ENCODE data around the gene RAB31. TPM values are rescaled to one million over a fixed set of nuclear protein-coding genes. Genes with fewer than 3 reads are reported as not detected.
A peak's percentile ranks its signal among the peaks of the same experiment; 100 is the strongest.

The RAB31 gene
- polyA plus RNA-seq, 2 of the 4 experiments (the other 2 are of a cell fraction) = 16.9 to 46.3 TPM

DNA sequence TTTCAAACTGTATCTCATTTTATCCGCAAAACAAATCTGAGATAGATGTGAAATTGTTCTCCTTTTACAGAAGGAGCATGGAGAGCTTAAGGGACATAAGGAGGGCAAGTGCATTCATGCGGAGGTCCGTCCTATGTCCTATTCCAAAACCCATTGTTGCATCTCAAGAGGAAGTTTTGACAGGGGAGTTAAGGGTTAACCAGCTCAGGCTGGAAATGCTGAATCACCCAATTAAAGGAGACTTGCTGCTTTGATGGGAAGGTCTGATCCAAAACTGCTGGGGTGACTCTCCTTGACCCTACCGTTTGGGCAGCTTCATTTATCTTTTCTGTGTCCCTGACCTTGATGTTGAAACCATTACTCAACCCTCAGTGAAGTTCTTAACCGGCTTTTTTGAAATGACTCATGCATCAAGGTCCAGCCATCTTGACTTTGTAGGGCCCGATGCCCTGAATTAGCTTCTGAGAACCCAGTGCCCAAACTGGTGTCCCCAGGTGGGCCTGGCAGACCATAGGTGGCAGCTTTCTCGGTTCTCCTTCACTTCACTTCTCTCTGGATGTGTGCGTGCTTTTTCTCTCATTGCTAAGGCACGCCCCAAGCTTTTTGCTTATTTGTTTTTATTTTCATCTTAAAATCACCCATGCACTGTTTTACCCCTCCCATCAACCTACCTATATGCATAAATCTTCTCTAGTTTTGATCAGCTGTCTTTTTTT lies 161.8 kb downstream of the RAB31 start (continued):
- TF ChIP-seq, protein P1, sequence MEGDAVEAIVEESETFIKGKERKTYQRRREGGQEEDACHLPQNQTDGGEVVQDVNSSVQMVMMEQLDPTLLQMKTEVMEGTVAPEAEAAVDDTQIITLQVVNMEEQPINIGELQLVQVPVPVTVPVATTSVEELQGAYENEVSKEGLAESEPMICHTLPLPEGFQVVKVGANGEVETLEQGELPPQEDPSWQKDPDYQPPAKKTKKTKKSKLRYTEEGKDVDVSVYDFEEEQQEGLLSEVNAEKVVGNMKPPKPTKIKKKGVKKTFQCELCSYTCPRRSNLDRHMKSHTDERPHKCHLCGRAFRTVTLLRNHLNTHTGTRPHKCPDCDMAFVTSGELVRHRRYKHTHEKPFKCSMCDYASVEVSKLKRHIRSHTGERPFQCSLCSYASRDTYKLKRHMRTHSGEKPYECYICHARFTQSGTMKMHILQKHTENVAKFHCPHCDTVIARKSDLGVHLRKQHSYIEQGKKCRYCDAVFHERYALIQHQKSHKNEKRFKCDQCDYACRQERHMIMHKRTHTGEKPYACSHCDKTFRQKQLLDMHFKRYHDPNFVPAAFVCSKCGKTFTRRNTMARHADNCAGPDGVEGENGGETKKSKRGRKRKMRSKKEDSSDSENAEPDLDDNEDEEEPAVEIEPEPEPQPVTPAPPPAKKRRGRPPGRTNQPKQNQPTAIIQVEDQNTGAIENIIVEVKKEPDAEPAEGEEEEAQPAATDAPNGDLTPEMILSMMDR (IDR thresholded peaks at IDR 0.05) = no peak
- TF ChIP-seq MAZ (IDR thresholded peaks at IDR 0.05; ENCODE audit: borderline replicate concordance, low read depth, low read length) = no peak
- TF ChIP-seq, protein P2, sequence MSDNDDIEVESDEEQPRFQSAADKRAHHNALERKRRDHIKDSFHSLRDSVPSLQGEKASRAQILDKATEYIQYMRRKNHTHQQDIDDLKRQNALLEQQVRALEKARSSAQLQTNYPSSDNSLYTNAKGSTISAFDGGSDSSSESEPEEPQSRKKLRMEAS (IDR thresholded peaks at IDR 0.05) = no peak; the same call in 1 of the 2 replicates
- no peak for TF ChIP-seq SMC3 (IDR thresholded peaks at IDR 0.05)
- no peak for TF ChIP-seq KDM1A (IDR thresholded peaks at IDR 0.05; ENCODE audit: low read depth)
- TF ChIP-seq EHMT2 (IDR thresholded peaks at IDR 0.05; ENCODE audit: low read depth) = no peak
- TF ChIP-seq, protein P3, sequence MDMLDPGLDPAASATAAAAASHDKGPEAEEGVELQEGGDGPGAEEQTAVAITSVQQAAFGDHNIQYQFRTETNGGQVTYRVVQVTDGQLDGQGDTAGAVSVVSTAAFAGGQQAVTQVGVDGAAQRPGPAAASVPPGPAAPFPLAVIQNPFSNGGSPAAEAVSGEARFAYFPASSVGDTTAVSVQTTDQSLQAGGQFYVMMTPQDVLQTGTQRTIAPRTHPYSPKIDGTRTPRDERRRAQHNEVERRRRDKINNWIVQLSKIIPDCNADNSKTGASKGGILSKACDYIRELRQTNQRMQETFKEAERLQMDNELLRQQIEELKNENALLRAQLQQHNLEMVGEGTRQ (IDR thresholded peaks at IDR 0.05) = no peak
- TF ChIP-seq, protein P4, sequence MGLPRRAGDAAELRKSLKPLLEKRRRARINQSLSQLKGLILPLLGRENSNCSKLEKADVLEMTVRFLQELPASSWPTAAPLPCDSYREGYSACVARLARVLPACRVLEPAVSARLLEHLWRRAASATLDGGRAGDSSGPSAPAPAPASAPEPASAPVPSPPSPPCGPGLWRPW (IDR thresholded peaks at IDR 0.05) = no peak
- no peak for TF ChIP-seq HOXA7 (CRISPR knock-in tag; IDR thresholded peaks at IDR 0.05)
- TF ChIP-seq MAFK (IDR thresholded peaks at IDR 0.05; ENCODE audit: partially characterized antibody) = peak; percentile 97
- peak; percentile 58 to 79; a peak in 3 of 5 replicates for TF ChIP-seq EP300 (IDR thresholded peaks at IDR 0.05)
- TF ChIP-seq, protein P5, sequence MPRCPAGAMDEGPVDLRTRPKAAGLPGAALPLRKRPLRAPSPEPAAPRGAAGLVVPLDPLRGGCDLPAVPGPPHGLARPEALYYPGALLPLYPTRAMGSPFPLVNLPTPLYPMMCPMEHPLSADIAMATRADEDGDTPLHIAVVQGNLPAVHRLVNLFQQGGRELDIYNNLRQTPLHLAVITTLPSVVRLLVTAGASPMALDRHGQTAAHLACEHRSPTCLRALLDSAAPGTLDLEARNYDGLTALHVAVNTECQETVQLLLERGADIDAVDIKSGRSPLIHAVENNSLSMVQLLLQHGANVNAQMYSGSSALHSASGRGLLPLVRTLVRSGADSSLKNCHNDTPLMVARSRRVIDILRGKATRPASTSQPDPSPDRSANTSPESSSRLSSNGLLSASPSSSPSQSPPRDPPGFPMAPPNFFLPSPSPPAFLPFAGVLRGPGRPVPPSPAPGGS (IDR thresholded peaks at IDR 0.05) = 0 out of 3 replicates have a peak, but pooled peaks have one; percentile 50
- TF ChIP-seq, protein P6, sequence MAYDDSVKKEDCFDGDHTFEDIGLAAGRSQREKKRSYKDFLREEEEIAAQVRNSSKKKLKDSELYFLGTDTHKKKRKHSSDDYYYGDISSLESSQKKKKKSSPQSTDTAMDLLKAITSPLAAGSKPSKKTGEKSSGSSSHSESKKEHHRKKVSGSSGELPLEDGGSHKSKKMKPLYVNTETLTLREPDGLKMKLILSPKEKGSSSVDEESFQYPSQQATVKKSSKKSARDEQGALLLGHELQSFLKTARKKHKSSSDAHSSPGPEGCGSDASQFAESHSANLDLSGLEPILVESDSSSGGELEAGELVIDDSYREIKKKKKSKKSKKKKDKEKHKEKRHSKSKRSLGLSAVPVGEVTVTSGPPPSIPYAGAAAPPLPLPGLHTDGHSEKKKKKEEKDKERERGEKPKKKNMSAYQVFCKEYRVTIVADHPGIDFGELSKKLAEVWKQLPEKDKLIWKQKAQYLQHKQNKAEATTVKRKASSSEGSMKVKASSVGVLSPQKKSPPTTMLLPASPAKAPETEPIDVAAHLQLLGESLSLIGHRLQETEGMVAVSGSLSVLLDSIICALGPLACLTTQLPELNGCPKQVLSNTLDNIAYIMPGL (CRISPR knock-in tag; IDR thresholded peaks at IDR 0.05; ENCODE audit: borderline replicate concordance) = no peak
- TF ChIP-seq MYC (IDR thresholded peaks at IDR 0.05; ENCODE audit: borderline replicate concordance, low read length) = no peak
- no peak for TF ChIP-seq TFCP2L1 (CRISPR knock-in tag; IDR thresholded peaks at IDR 0.05)
- peak; percentile 87 for TF ChIP-seq HOXB5 (CRISPR knock-in tag; IDR thresholded peaks at IDR 0.05)
- TF ChIP-seq, protein P7, sequence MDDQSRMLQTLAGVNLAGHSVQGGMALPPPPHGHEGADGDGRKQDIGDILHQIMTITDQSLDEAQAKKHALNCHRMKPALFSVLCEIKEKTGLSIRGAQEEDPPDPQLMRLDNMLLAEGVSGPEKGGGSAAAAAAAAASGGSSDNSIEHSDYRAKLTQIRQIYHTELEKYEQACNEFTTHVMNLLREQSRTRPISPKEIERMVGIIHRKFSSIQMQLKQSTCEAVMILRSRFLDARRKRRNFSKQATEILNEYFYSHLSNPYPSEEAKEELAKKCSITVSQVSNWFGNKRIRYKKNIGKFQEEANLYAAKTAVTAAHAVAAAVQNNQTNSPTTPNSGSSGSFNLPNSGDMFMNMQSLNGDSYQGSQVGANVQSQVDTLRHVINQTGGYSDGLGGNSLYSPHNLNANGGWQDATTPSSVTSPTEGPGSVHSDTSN (IDR thresholded peaks at IDR 0.05) = no peak
- TF ChIP-seq FOSL2 (IDR thresholded peaks at IDR 0.05) = peak; percentile 73
- peak; percentile 91 for TF ChIP-seq FOSL2 (CRISPR knock-in tag; IDR thresholded peaks at IDR 0.05)

Data from A549 (cell line).